NCI-H524 treated with DMSO at 0.1 percent for 48 hours (cell line): Measurements from ENCODE around the gene TMEM63B.

Experiments
- DNase-seq: peaks from one replicate; lab custom pipeline; 2025; lab: John Stamatoyannopoulos, UW

TMEM63B gene

GRCh38 chr6:44117397-44118128, 9.8 kb upstream of the TMEM63B start:
- no peak for DNase-seq

- DNase-seq = no peak
Observed at GRCh38 chr6:44119704-44120262, 7.6 kb upstream of the TMEM63B start.

- DNase-seq = no peak
Observed at GRCh38 chr6:44120692-44121443, 6.5 kb upstream of the TMEM63B start.

- DNase-seq = no peak
Observed at GRCh38 chr6:44122801-44123200, 4.6 kb upstream of the TMEM63B start.

- no peak for DNase-seq
Observed at GRCh38 chr6:44123544-44123943, 3.8 kb upstream of the TMEM63B start.

GRCh38 chr6:44126320-44127149, 819 bp upstream of the TMEM63B start:
- DNase-seq = no peak

- DNase-seq = no peak
Observed at GRCh38 chr6:44128020-44128917, 915 bp downstream of the TMEM63B start.

GRCh38 chr6:44129841-44130322, 2.5 kb downstream of the TMEM63B start:
- DNase-seq = no peak

- DNase-seq = no peak
Observed at GRCh38 chr6:44131892-44132291, 4.5 kb downstream of the TMEM63B start.

- no peak for DNase-seq
Observed at GRCh38 chr6:44132476-44132875, 5.1 kb downstream of the TMEM63B start.

GRCh38 chr6:44133003-44133931, 5.9 kb downstream of the TMEM63B start:
- DNase-seq = no peak

- no peak for DNase-seq
Observed at GRCh38 chr6:44133981-44134711, 6.8 kb downstream of the TMEM63B start.

GRCh38 chr6:44135173-44135758, 7.9 kb downstream of the TMEM63B start:
- DNase-seq = no peak

GRCh38 chr6:44135875-44136274, 8.5 kb downstream of the TMEM63B start:
- no peak for DNase-seq

- DNase-seq = no peak
Observed at GRCh38 chr6:44138717-44139350, 11.5 kb downstream of the TMEM63B start.

GRCh38 chr6:44139351-44139743, 12.0 kb downstream of the TMEM63B start:
- no peak for DNase-seq

GRCh38 chr6:44142835-44143234, 15.5 kb downstream of the TMEM63B start:
- no peak for DNase-seq

- DNase-seq = no peak
Observed at GRCh38 chr6:44143731-44144130, 16.4 kb downstream of the TMEM63B start.
